HCT116 (cell line): ENCODE results near the gene ITGA1. TPM values are rescaled to one million over a fixed set of nuclear protein-coding genes. Genes with fewer than 3 reads are reported as not detected.

Experiments used
- ATAC-seq: fragments of 200-7000 bp; cut with Tn5 transposase; 2 replicates; pipeline ENCODE4 v1.9.1; 2020; ENCODE audit warnings: mild to moderate bottlenecking, moderate library complexity
- BruUV-seq: library from RNA; stranded (reverse); fragments of 400-500 nt; replicated peaks from 2 replicates; lab custom pipeline; 2021; lab: Mats Ljungman, UMichigan
- CTCF ChIA-PET: fragments of 300-600 bp; sonication (Branson Sonifier 250); formaldehyde crosslinking; loops from one replicate; lab custom pipeline; 2021; ENCODE audit warnings: antibody characterized with exemption; lab: Charles Lee
- POLR2A ChIA-PET: fragments of 300-600, 350-600 bp; sonication (Branson Sonifier 250); formaldehyde crosslinking; loops from one replicate; lab custom pipeline; 2021; ENCODE audit warnings: antibody characterized with exemption; lab: Charles Lee
- RAD21 ChIA-PET, 2 experiments: fragments of 300-600 bp; sonication (Branson Sonifier 250); formaldehyde crosslinking; loops; one replicate each; lab custom pipeline; 2023; ENCODE audit warnings: low total read pairs in 2 of 2; ENCODE audit not compliant: uncharacterized antibody in 2 of 2, unreplicated experiment in 2 of 2, low non-redundant PET in 1 of 2; lab: Charles Lee
- DNase-seq: peaks from one replicate; pipeline ENCODE4 v3.0.0-alpha.2; 2010; ENCODE audit warnings: low read depth, low spot score
- H2AFZ ChIP-seq: fragments of 200-600 bp; shearing (Covaris generic), sonication (generic); 2 replicates; pipeline ENCODE4 v1.6.1; 2017; ENCODE audit warnings: low read depth, mixed run types, mixed read lengths, antibody characterized with exemption, low read length; ENCODE audit not compliant: poor library complexity, severe bottlenecking
- H3K27ac ChIP-seq: 2 replicates; pipeline ENCODE4 v1.5.1; 2012; ENCODE audit warnings: low read depth, low read length
- H3K27me3 ChIP-seq: fragments of 200-600 bp; sonication (generic); 2 replicates; pipeline ENCODE4 v1.6.1; 2016; ENCODE audit warnings: mixed run types, low read length, mixed read lengths; ENCODE audit not compliant: insufficient read depth
- H3K36me3 ChIP-seq, 2 experiments: fragments of 200-500 bp in 1 of 2; fragments of 200-600 bp in 1 of 2; sonication (Bioruptor generic) in 1 of 2; sonication (generic) in 1 of 2; 2 replicates each; pipeline versions ENCODE4 v1.5.1 to v1.6.1; 2014 to 2016; ENCODE audit warnings: low read length in 2 of 2, inconsistent platforms in 1 of 2, mixed read lengths in 1 of 2, mixed run types in 1 of 2; ENCODE audit not compliant: insufficient read depth in 2 of 2, control insufficient read depth in 1 of 2
- H3K4me1 ChIP-seq, 2 experiments: fragments of 200-600 bp in 1 of 2; sonication (generic) in 1 of 2; 2 replicates each; pipeline versions ENCODE4 v1.5.1 to v1.6.1; 2012 to 2017; ENCODE audit warnings: low read length in 2 of 2, inconsistent platforms in 1 of 2, mild to moderate bottlenecking in 1 of 2, mixed read lengths in 1 of 2, mixed run types in 1 of 2, moderate library complexity in 1 of 2; ENCODE audit not compliant: insufficient read depth in 2 of 2, control insufficient read depth in 1 of 2
- H3K4me2 ChIP-seq: fragments of 200-600 bp; sonication (generic); 2 replicates; pipeline ENCODE4 v1.6.1; 2017; ENCODE audit warnings: mixed run types, low read length, mixed read lengths
- H3K4me3 ChIP-seq, 2 experiments: fragments of 200-600 bp in 1 of 2; sonication (generic) in 1 of 2; replicated peaks in 1 of 2; 2 replicates each; pipeline ENCODE4 v1.5.1; 2011 to 2016; ENCODE audit warnings: low read length in 2 of 2, control low read depth in 1 of 2, low read depth in 1 of 2, mild to moderate bottlenecking in 1 of 2, mixed read lengths in 1 of 2, mixed run types in 1 of 2
- H3K79me2 ChIP-seq: fragments of 200-600 bp; sonication (generic); 2 replicates; pipeline ENCODE4 v1.6.1; 2017; ENCODE audit warnings: mild to moderate bottlenecking, mixed run types, low read length, moderate library complexity, mixed read lengths; ENCODE audit not compliant: insufficient read depth
- H3K9ac ChIP-seq: fragments of 200-600 bp; sonication (generic); 2 replicates; pipeline ENCODE4 v1.6.1; 2016; ENCODE audit warnings: low read length, mixed read lengths
- H3K9me2 ChIP-seq: fragments of 200-600 bp; sonication (generic), shearing (Covaris generic); 2 replicates; pipeline ENCODE4 v1.6.1; 2017; ENCODE audit warnings: mixed run types, mild to moderate bottlenecking, moderate library complexity; ENCODE audit not compliant: insufficient read depth
- H3K9me3 ChIP-seq, 2 experiments: fragments of 200-500 bp in 1 of 2; fragments of 200-600 bp in 1 of 2; sonication (Bioruptor generic) in 1 of 2; sonication (generic) in 1 of 2; 2 replicates each; pipeline ENCODE4 v1.6.1; 2014 to 2017; ENCODE audit warnings: low read length in 2 of 2, mixed read lengths in 2 of 2, inconsistent platforms in 1 of 2, low read depth in 1 of 2, mild to moderate bottlenecking in 1 of 2, mixed run types in 1 of 2, moderate library complexity in 1 of 2; ENCODE audit not compliant: control insufficient read depth in 1 of 2, insufficient read depth in 1 of 2
- H4K20me1 ChIP-seq: fragments of 200-600 bp; sonication (generic), shearing (Covaris generic); 2 replicates; pipeline ENCODE4 v1.6.1; 2017; ENCODE audit warnings: mixed run types, mild to moderate bottlenecking, moderate library complexity; ENCODE audit not compliant: insufficient read depth
- CBX3 ChIP-seq: IDR thresholded peaks from 2 replicates; pipeline ENCODE4 v1.6.1; 2012; ENCODE audit warnings: low read depth
- CEBPB ChIP-seq: IDR thresholded peaks from 2 replicates; pipeline ENCODE4 v1.6.1; 2012; ENCODE audit warnings: low read depth
- EGR1 ChIP-seq: IDR thresholded peaks from 2 replicates; pipeline ENCODE4 v1.6.1; 2012; ENCODE audit warnings: low read depth
- EZH2 ChIP-seq: fragments of 200-600 bp; sonication (generic); IDR thresholded peaks from 2 replicates; pipeline ENCODE4 v1.6.1; 2017; ENCODE audit warnings: antibody characterized with exemption, mixed run types
- EZH2phosphoT487 ChIP-seq: fragments of 200-600 bp; IDR thresholded peaks from 2 replicates; pipeline ENCODE4 v1.6.1; 2018; ENCODE audit warnings: antibody characterized with exemption, borderline replicate concordance
- JUND ChIP-seq: IDR thresholded peaks from 2 replicates; pipeline ENCODE4 v1.6.1; 2012
- POLR2A ChIP-seq: IDR thresholded peaks from 2 replicates; pipeline ENCODE4 v1.7.0; 2011; ENCODE audit warnings: borderline replicate concordance; ENCODE audit not compliant: insufficient read depth, insufficient read length; ENCODE audit errors: extremely low read depth
- POLR2AphosphoS5 ChIP-seq: IDR thresholded peaks from 2 replicates; pipeline ENCODE4 v1.6.1; 2011; ENCODE audit warnings: mild to moderate bottlenecking, low read depth, low read length, moderate library complexity
- SIN3A ChIP-seq: IDR thresholded peaks from 2 replicates; pipeline ENCODE4 v1.6.1; 2012; ENCODE audit warnings: low read depth
- SRF ChIP-seq: IDR thresholded peaks from 2 replicates; pipeline ENCODE4 v1.6.1; 2012; ENCODE audit warnings: low read depth
- YY1 ChIP-seq: IDR thresholded peaks from 2 replicates; pipeline ENCODE4 v1.6.1; 2011; ENCODE audit warnings: low read length, low read depth, moderate library complexity, mild to moderate bottlenecking; ENCODE audit not compliant: insufficient replicate concordance; ENCODE audit errors: extremely low read depth
- ZFX ChIP-seq: fragments of 450-650 bp; IDR thresholded peaks from 2 replicates; pipeline ENCODE4 v1.6.1; 2017
- ZNF274 ChIP-seq: fragments of 200-500 bp; sonication (Bioruptor generic); IDR thresholded peaks from 2 replicates; pipeline ENCODE4 v1.6.1; 2014; ENCODE audit warnings: mild to moderate bottlenecking, low read depth, low read length, inconsistent platforms
- intact Hi-C: fragments of 100-400 bp; cut with micrococcal nuclease; formaldehyde crosslinking; loops from 2 replicates; pipeline ENCODE4 v1.10.0; 2022
- total RNA-seq: library from RNA; stranded (reverse); gene quantifications from one replicate; pipeline ENCODE4 v1.2.1, GENCODE V29; 2021; ENCODE audit not compliant: unreplicated experiment
- TF ChIP-seq, protein P1 (sequence below), 3 experiments: fragments of 200-600 bp in 1 of 3; sonication (generic) in 1 of 3; IDR thresholded peaks in 2 of 3; conservative IDR thresholded peaks in 1 of 3; 2 replicates each; pipeline ENCODE4 v1.5.1; 2012 to 2017; ENCODE audit warnings: low read depth in 2 of 3, low read length in 2 of 3, antibody characterized with exemption in 1 of 3, borderline replicate concordance in 1 of 3, control low read depth in 1 of 3, mild to moderate bottlenecking in 1 of 3, mixed read lengths in 1 of 3, mixed run types in 1 of 3, moderate library complexity in 1 of 3; ENCODE audit not compliant: insufficient read depth in 1 of 3
- TF ChIP-seq, protein P2 (sequence below): IDR thresholded peaks from 2 replicates; pipeline ENCODE4 v1.6.1; 2011; ENCODE audit warnings: mild to moderate bottlenecking, low read length, moderate library complexity; ENCODE audit not compliant: insufficient replicate concordance; ENCODE audit errors: extremely low read depth
- TF ChIP-seq, protein P3 (sequence below): IDR thresholded peaks from 2 replicates; pipeline ENCODE4 v1.6.1; 2012
- TF ChIP-seq, protein P4 (sequence below): IDR thresholded peaks from 2 replicates; pipeline ENCODE4 v1.6.1; 2012; ENCODE audit warnings: low read depth
- TF ChIP-seq, protein P5 (sequence below): IDR thresholded peaks from 2 replicates; pipeline ENCODE4 v1.6.1; 2012

ITGA1 gene
- total RNA-seq, 1 experiment from 2014 or later, result 1.8 TPM

DNA sequence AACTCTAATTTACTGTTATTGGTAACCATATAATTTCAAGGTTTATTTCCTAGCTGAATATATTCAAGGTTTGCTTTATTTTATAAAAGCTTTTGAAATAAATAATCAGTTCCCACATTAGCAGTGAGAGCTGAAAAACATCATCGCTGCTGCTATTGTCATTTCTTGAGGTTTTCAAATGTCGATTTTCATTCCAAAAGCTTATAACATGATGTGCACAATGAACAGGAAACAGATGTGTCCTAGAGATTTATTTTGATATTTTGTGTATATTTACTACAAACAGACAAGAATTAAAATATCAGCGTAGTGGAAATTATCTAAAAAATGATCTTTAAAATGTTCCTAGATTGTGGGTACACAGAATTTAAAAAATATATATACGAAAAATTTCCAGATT, 10.5 kb upstream of the ITGA1 start:
- RAD21 ChIA-PET, result no interaction called here
- ATAC-seq, result no peak
- Histone ChIP-seq H4K20me1 (no peaks in the 10 kb centered on the region), H3K9me2 (no peaks in the 10 kb centered on the region)
- POLR2A ChIA-PET, result no interaction called here
- intact Hi-C loops, result no loop called here
- TF ChIP-seq, protein P1, sequence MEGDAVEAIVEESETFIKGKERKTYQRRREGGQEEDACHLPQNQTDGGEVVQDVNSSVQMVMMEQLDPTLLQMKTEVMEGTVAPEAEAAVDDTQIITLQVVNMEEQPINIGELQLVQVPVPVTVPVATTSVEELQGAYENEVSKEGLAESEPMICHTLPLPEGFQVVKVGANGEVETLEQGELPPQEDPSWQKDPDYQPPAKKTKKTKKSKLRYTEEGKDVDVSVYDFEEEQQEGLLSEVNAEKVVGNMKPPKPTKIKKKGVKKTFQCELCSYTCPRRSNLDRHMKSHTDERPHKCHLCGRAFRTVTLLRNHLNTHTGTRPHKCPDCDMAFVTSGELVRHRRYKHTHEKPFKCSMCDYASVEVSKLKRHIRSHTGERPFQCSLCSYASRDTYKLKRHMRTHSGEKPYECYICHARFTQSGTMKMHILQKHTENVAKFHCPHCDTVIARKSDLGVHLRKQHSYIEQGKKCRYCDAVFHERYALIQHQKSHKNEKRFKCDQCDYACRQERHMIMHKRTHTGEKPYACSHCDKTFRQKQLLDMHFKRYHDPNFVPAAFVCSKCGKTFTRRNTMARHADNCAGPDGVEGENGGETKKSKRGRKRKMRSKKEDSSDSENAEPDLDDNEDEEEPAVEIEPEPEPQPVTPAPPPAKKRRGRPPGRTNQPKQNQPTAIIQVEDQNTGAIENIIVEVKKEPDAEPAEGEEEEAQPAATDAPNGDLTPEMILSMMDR (IDR thresholded peaks at IDR 0.05 in 2 of 3, conservative IDR thresholded peaks at IDR 0.05 in 1 of 3; ENCODE audit: borderline replicate concordance in 1 of 3, insufficient read depth in 1 of 3, low read depth in 2 of 3, low read length in 2 of 3), result no peak
- no peak for TF ChIP-seq EGR1
- TF ChIP-seq, protein P2, sequence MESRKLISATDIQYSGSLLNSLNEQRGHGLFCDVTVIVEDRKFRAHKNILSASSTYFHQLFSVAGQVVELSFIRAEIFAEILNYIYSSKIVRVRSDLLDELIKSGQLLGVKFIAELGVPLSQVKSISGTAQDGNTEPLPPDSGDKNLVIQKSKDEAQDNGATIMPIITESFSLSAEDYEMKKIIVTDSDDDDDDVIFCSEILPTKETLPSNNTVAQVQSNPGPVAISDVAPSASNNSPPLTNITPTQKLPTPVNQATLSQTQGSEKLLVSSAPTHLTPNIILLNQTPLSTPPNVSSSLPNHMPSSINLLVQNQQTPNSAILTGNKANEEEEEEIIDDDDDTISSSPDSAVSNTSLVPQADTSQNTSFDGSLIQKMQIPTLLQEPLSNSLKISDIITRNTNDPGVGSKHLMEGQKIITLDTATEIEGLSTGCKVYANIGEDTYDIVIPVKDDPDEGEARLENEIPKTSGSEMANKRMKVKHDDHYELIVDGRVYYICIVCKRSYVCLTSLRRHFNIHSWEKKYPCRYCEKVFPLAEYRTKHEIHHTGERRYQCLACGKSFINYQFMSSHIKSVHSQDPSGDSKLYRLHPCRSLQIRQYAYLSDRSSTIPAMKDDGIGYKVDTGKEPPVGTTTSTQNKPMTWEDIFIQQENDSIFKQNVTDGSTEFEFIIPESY, result no peak
- TF ChIP-seq ZNF274, result no peak
- TF ChIP-seq, protein P3, sequence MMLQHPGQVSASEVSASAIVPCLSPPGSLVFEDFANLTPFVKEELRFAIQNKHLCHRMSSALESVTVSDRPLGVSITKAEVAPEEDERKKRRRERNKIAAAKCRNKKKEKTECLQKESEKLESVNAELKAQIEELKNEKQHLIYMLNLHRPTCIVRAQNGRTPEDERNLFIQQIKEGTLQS, result no peak
- TF ChIP-seq POLR2A, result no peak
- TF ChIP-seq CEBPB, result no peak
- TF ChIP-seq EZH2phosphoT487, result no peak
- TF ChIP-seq, protein P4, sequence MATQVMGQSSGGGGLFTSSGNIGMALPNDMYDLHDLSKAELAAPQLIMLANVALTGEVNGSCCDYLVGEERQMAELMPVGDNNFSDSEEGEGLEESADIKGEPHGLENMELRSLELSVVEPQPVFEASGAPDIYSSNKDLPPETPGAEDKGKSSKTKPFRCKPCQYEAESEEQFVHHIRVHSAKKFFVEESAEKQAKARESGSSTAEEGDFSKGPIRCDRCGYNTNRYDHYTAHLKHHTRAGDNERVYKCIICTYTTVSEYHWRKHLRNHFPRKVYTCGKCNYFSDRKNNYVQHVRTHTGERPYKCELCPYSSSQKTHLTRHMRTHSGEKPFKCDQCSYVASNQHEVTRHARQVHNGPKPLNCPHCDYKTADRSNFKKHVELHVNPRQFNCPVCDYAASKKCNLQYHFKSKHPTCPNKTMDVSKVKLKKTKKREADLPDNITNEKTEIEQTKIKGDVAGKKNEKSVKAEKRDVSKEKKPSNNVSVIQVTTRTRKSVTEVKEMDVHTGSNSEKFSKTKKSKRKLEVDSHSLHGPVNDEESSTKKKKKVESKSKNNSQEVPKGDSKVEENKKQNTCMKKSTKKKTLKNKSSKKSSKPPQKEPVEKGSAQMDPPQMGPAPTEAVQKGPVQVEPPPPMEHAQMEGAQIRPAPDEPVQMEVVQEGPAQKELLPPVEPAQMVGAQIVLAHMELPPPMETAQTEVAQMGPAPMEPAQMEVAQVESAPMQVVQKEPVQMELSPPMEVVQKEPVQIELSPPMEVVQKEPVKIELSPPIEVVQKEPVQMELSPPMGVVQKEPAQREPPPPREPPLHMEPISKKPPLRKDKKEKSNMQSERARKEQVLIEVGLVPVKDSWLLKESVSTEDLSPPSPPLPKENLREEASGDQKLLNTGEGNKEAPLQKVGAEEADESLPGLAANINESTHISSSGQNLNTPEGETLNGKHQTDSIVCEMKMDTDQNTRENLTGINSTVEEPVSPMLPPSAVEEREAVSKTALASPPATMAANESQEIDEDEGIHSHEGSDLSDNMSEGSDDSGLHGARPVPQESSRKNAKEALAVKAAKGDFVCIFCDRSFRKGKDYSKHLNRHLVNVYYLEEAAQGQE, result no peak
- TF ChIP-seq YY1, result no peak
- no peak for TF ChIP-seq CBX3
- no peak for TF ChIP-seq EZH2
- no peak for TF ChIP-seq ZFX
- TF ChIP-seq SRF, result no peak
- TF ChIP-seq JUND, result no peak
- no peak for TF ChIP-seq SIN3A
- no peak for TF ChIP-seq POLR2AphosphoS5
- TF ChIP-seq, protein P5, sequence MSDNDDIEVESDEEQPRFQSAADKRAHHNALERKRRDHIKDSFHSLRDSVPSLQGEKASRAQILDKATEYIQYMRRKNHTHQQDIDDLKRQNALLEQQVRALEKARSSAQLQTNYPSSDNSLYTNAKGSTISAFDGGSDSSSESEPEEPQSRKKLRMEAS, result no peak
- TF ChIP-seq, all 23 proteins: peak for 0
- Histone ChIP-seq H3K27ac (no peak overlapping the region), H3K4me2 (no peak overlapping the region), H3K4me3 (no peak overlapping the region), H2AFZ (no peak overlapping the region), H3K79me2 (no peaks in the 10 kb centered on the region), H3K36me3 (no peaks in the 10 kb centered on the region), H3K9me3 (no peaks in the 10 kb centered on the region), H3K9ac (no peak overlapping the region), H3K27me3 (no peaks in the 10 kb centered on the region), H3K4me1 (no peaks in the 10 kb centered on the region)
- CTCF ChIA-PET, result no interaction called here
- no peak for DNase-seq
- BruUV-seq, result no TSS peak
